WTC11 (cell line): ENCODE measurements around the gene FAM193B. TPM values are rescaled to one million over a fixed set of nuclear protein-coding genes. Genes with fewer than 3 reads are reported as not detected.
"Not testable (repeated sequence)": the region's sequence is repeated elsewhere in the genome, so short reads cannot be mapped to it uniquely, and the experiment has no call there.

Source experiments
- ATAC-seq: fragments of 200-7000 bp; cut with Tn5 transposase; 2 replicates; pipeline ENCODE4 v1.10.0; 2021; ENCODE audit warnings: mild to moderate bottlenecking, moderate library complexity
- CTCF ChIA-PET: fragments of 300-600 bp; sonication (Branson Sonifier 250); formaldehyde crosslinking; loops from one replicate; lab custom pipeline; 2021; ENCODE audit warnings: antibody characterized with exemption; lab: Charles Lee
- POLR2A ChIA-PET: fragments of 350-600 bp; sonication (Branson Sonifier 250); formaldehyde crosslinking; loops from one replicate; lab custom pipeline; 2021; ENCODE audit warnings: antibody characterized with exemption; lab: Charles Lee
- DNase-seq: peaks from one replicate; pipeline ENCODE4 v3.0.0; 2021; ENCODE audit warnings: low spot score
- H3K27ac Mint-ChIP-seq: 2 replicates; pipeline ENCODE4 v1.8.0; 2021; ENCODE audit warnings: mixed read lengths
- H3K27me3 Mint-ChIP-seq: 2 replicates; pipeline ENCODE4 v1.8.0; 2021; ENCODE audit warnings: low read depth, mild to moderate bottlenecking, moderate library complexity, mixed read lengths
- H3K36me3 Mint-ChIP-seq: 2 replicates; pipeline ENCODE4 v1.8.0; 2021; ENCODE audit warnings: mixed read lengths
- H3K4me1 Mint-ChIP-seq: 2 replicates; pipeline ENCODE4 v1.8.0; 2022; ENCODE audit warnings: mixed read lengths
- H3K4me3 Mint-ChIP-seq: 2 replicates; pipeline ENCODE4 v1.8.0; 2021; ENCODE audit warnings: mild to moderate bottlenecking, moderate library complexity, mixed read lengths
- H3K9me3 Mint-ChIP-seq: 2 replicates; pipeline ENCODE4 v1.8.0; 2021; ENCODE audit warnings: mixed read lengths
- AFF4 ChIP-seq: sonication (generic); formaldehyde crosslinking; IDR thresholded peaks from 2 replicates; pipeline ENCODE4 v1.8.1; 2023; ENCODE audit warnings: mild to moderate bottlenecking, missing genetic modification reagents, borderline replicate concordance
- CBFB ChIP-seq: sonication (generic); formaldehyde crosslinking; IDR thresholded peaks from 2 replicates; pipeline ENCODE4 v1.8.1; 2022; ENCODE audit warnings: mild to moderate bottlenecking, low read depth, missing genetic modification reagents
- GABPB1 ChIP-seq: sonication (generic); formaldehyde crosslinking; IDR thresholded peaks from 2 replicates; pipeline ENCODE4 v1.8.1; 2023; ENCODE audit warnings: mild to moderate bottlenecking, missing genetic modification reagents
- GTF2I ChIP-seq: fragments of 250-450 bp; sonication (Bioruptor Pico); conservative IDR thresholded peaks from 2 replicates; pipeline ENCODE4 v1.4.0; 2021; ENCODE audit warnings: mild to moderate bottlenecking
- HMGA2 ChIP-seq: fragments of 250-450 bp; sonication (Bioruptor Pico); IDR thresholded peaks from 2 replicates; pipeline ENCODE4 v1.4.0; 2021; ENCODE audit warnings: mild to moderate bottlenecking, moderate library complexity
- IRF2 ChIP-seq: sonication (generic); formaldehyde crosslinking; IDR thresholded peaks from 2 replicates; pipeline ENCODE4 v1.8.0; 2022; ENCODE audit warnings: low read depth, missing genetic modification reagents, borderline replicate concordance
- NR3C1 ChIP-seq: sonication (generic); formaldehyde crosslinking; conservative IDR thresholded peaks from 2 replicates; pipeline ENCODE4 v1.8.1; 2023; ENCODE audit warnings: low read depth, mild to moderate bottlenecking, missing genetic modification reagents
- OVOL2 ChIP-seq: fragments of 250-450 bp; sonication (Bioruptor Pico); IDR thresholded peaks from 2 replicates; pipeline ENCODE4 v1.9.0; 2021; ENCODE audit warnings: mild to moderate bottlenecking, borderline replicate concordance
- SMAD4 ChIP-seq: sonication (generic); formaldehyde crosslinking; IDR thresholded peaks from 2 replicates; pipeline ENCODE4 v1.8.0; 2022; ENCODE audit warnings: mild to moderate bottlenecking, missing genetic modification reagents
- STAT6 ChIP-seq: sonication (generic); formaldehyde crosslinking; conservative IDR thresholded peaks from 2 replicates; pipeline ENCODE4 v1.8.1; 2023; ENCODE audit warnings: mild to moderate bottlenecking, low read depth, missing genetic modification reagents, moderate library complexity
- USF2 ChIP-seq: sonication (generic); formaldehyde crosslinking; IDR thresholded peaks from 2 replicates; pipeline ENCODE4 v1.8.1; 2023; ENCODE audit warnings: mild to moderate bottlenecking, missing genetic modification reagents, moderate library complexity
- ZNF121 ChIP-seq: sonication (generic); formaldehyde crosslinking; IDR thresholded peaks from 2 replicates; pipeline ENCODE4 v1.8.0; 2023; ENCODE audit warnings: missing genetic modification reagents
- ZNF232 ChIP-seq: sonication (generic); formaldehyde crosslinking; IDR thresholded peaks from 2 replicates; pipeline ENCODE4 v1.8.0; 2022; ENCODE audit warnings: mild to moderate bottlenecking, missing genetic modification reagents
- ZNF263 ChIP-seq: sonication (generic); formaldehyde crosslinking; IDR thresholded peaks from 2 replicates; pipeline ENCODE4 v1.8.1; 2022; ENCODE audit warnings: low read depth, mild to moderate bottlenecking, moderate library complexity, missing genetic modification reagents
- ZSCAN18 ChIP-seq: fragments of 250-450 bp; sonication (Bioruptor Pico); IDR thresholded peaks from 2 replicates; pipeline ENCODE4 v2.1.2; 2022; ENCODE audit warnings: mild to moderate bottlenecking, moderate library complexity
- total RNA-seq: library from RNA; stranded (reverse); gene quantifications from 3 replicates; pipeline ENCODE4 v1.2.3, GENCODE V29; 2021
- TF ChIP-seq, protein P1 (sequence below): fragments of 250-450 bp; sonication (Bioruptor Pico); IDR thresholded peaks from 2 replicates; pipeline ENCODE4 v1.9.0; 2021; ENCODE audit warnings: mild to moderate bottlenecking, borderline replicate concordance
- TF ChIP-seq, protein P2 (sequence below): sonication (generic); formaldehyde crosslinking; IDR thresholded peaks from 2 replicates; pipeline ENCODE4 v1.8.1; 2023; ENCODE audit warnings: mild to moderate bottlenecking, missing genetic modification reagents

FAM193B gene
- total RNA-seq, 1 experiment from 2014 or later = 101 TPM

- no peak for ATAC-seq
Observed at GRCh38 chr5:177565046-177565445, 10.7 kb upstream of the FAM193B start.

GRCh38 chr5:177559446-177559941, 5.1 kb upstream of the FAM193B start:
- CTCF ChIA-PET, ATAC-seq, H3K4me3 Mint-ChIP-seq, DNase-seq, POLR2A ChIA-PET, H3K27ac Mint-ChIP-seq: not testable (repeated sequence)
- Mint-ChIP-seq H3K27me3 (peaks cover 25% of the 10 kb centered on the region), H3K36me3 (peaks cover 12% of the 10 kb centered on the region), H3K4me1 (peaks cover 16% of the 10 kb centered on the region), H3K9me3 (peaks cover 32% of the 10 kb centered on the region)

More at GRCh38 chr5:177565046-177565445, 10.7 kb upstream of the FAM193B start:
- CTCF ChIA-PET = no interaction called here
- Mint-ChIP-seq H3K36me3 (peaks cover 12% of the 10 kb centered on the region), H3K27ac (no peak overlapping the region), H3K4me3 (no peak overlapping the region), H3K9me3 (peaks cover 24% of the 10 kb centered on the region), H3K4me1 (peaks cover 2% of the 10 kb centered on the region; the same call in 1 of the 2 replicates)
- no peak for DNase-seq
- TF ChIP-seq IRF2 (CRISPR knock-in tag) = no peak
- TF ChIP-seq OVOL2 (CRISPR knock-in tag) = no peak
- TF ChIP-seq, protein P1, sequence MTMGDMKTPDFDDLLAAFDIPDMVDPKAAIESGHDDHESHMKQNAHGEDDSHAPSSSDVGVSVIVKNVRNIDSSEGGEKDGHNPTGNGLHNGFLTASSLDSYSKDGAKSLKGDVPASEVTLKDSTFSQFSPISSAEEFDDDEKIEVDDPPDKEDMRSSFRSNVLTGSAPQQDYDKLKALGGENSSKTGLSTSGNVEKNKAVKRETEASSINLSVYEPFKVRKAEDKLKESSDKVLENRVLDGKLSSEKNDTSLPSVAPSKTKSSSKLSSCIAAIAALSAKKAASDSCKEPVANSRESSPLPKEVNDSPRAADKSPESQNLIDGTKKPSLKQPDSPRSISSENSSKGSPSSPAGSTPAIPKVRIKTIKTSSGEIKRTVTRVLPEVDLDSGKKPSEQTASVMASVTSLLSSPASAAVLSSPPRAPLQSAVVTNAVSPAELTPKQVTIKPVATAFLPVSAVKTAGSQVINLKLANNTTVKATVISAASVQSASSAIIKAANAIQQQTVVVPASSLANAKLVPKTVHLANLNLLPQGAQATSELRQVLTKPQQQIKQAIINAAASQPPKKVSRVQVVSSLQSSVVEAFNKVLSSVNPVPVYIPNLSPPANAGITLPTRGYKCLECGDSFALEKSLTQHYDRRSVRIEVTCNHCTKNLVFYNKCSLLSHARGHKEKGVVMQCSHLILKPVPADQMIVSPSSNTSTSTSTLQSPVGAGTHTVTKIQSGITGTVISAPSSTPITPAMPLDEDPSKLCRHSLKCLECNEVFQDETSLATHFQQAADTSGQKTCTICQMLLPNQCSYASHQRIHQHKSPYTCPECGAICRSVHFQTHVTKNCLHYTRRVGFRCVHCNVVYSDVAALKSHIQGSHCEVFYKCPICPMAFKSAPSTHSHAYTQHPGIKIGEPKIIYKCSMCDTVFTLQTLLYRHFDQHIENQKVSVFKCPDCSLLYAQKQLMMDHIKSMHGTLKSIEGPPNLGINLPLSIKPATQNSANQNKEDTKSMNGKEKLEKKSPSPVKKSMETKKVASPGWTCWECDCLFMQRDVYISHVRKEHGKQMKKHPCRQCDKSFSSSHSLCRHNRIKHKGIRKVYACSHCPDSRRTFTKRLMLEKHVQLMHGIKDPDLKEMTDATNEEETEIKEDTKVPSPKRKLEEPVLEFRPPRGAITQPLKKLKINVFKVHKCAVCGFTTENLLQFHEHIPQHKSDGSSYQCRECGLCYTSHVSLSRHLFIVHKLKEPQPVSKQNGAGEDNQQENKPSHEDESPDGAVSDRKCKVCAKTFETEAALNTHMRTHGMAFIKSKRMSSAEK (CRISPR knock-in tag) = no peak
- TF ChIP-seq NR3C1 (CRISPR knock-in tag) = no peak
- no peak for TF ChIP-seq GTF2I (CRISPR knock-in tag)
- no peak for TF ChIP-seq ZNF232 (CRISPR knock-in tag)
- TF ChIP-seq SMAD4 (CRISPR knock-in tag) = no peak
- TF ChIP-seq CBFB (CRISPR knock-in tag) = no peak
- TF ChIP-seq ZNF121 = no peak
- TF ChIP-seq AFF4 = no peak
- TF ChIP-seq, all 79 proteins: peak for 0
- POLR2A ChIA-PET = no interaction called here
- H3K27me3 Mint-ChIP-seq = peaks cover 43% of the 10 kb centered on the region

DNA sequence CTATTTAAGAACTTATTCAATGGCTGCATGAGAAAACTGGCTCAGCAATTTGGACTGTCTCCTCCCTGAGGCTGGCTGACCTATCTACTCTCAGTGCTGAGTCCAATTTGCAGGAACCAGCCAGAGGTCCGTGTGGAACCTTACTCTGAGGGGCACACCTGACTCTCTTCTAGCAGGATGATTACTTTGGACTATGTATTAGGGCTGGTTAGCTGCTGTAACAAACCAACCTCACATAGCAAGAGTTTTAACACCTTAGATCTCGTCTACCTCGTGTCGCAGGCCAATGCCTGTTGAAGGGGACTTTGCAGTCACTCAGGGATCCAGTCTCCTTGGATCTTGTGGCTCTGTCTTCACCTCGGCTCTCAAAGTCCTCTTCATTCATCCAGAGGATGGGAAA, 3.4 kb upstream of the FAM193B start:
- Mint-ChIP-seq H3K27ac (no peak overlapping the region), H3K4me1 (peaks cover 24% of the 10 kb centered on the region), H3K4me3 (no peak overlapping the region), H3K36me3 (peaks cover 14% of the 10 kb centered on the region), H3K27me3 (peaks cover 15% of the 10 kb centered on the region), H3K9me3 (peaks cover 25% of the 10 kb centered on the region)
- POLR2A ChIA-PET = no interaction called here
- CTCF ChIA-PET = interaction anchor here (1.1 to 1.4 kb wide), 2 partner anchors 18 to 62 kb away, joined by 3 read pairs; no protein-coding TSS in a partner anchor
- no peak for DNase-seq
- no peak for ATAC-seq
- TF ChIP-seq, protein P2, sequence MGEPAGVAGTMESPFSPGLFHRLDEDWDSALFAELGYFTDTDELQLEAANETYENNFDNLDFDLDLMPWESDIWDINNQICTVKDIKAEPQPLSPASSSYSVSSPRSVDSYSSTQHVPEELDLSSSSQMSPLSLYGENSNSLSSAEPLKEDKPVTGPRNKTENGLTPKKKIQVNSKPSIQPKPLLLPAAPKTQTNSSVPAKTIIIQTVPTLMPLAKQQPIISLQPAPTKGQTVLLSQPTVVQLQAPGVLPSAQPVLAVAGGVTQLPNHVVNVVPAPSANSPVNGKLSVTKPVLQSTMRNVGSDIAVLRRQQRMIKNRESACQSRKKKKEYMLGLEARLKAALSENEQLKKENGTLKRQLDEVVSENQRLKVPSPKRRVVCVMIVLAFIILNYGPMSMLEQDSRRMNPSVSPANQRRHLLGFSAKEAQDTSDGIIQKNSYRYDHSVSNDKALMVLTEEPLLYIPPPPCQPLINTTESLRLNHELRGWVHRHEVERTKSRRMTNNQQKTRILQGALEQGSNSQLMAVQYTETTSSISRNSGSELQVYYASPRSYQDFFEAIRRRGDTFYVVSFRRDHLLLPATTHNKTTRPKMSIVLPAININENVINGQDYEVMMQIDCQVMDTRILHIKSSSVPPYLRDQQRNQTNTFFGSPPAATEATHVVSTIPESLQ = no peak
- TF ChIP-seq GABPB1 (no peak), ZSCAN18 (CRISPR knock-in tag) (no peak), HMGA2 (CRISPR knock-in tag) (no peak), STAT6 (CRISPR knock-in tag) (no peak), USF2 (CRISPR knock-in tag) (no peak), ZNF263 (CRISPR knock-in tag) (no peak)
